Hematopoietic multipotent progenitor cell (in vitro differentiated cells): ENCODE results near the gene TMEM266. TPM values are rescaled to one million over a fixed set of nuclear protein-coding genes. Genes with fewer than 3 reads are reported as not detected.

Experiments used
- DNase-seq, 3 donors: peaks; one replicate each; pipeline ENCODE4 v3.0.0-alpha.2; 2011 to 2015; ENCODE audit warnings: low read depth in 2 of 3, low spot score in 2 of 3
- total RNA-seq: library from RNA; depleted of rRNA; stranded (reverse); fragments of >200 nt; gene quantifications from one replicate; pipeline ENCODE4 v1.2.3, GENCODE V29; 2012

The TMEM266 gene
- total RNA-seq, 1 donor: not detected

DNA sequence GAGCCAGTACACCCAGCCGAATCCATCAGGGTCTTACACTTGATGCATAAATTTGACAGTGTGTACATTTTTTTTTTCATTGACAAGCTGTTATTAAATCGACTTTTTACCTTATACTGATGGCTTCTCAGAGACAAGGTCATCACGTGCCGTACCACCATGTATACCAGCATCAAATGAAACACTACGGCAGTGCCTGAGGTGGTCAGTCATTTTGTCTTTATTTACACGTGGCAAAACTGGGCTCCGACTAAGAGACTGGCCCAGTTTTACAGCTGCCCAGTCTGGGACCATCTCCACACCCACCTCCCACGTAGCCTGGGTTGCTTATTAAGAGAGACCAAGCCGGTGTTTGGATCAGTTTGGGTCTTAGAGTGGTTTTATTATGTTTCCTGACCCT is 57.4 kb downstream of the TMEM266 start:
- DNase-seq: no peak

DNA sequence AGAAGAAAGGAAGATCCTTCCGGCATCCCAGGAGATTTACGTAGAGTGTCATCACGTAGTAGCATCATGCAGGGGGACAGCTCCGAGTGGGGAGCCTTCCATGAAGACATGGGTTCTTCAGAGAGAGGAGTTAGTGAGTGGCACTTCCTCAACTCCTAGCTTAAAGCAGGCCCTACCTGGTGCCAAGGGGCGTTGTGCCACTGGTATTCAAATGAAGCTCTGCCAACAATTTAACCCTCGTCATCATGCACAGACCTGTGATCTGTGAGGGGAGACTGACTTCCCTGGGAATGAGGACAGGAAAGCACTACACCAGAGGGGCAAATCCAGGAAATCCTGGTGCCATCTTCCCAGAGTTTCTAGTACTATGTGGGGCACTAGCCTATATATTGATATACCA is 59.0 kb downstream of the TMEM266 start:
- DNase-seq: no peak

DNA sequence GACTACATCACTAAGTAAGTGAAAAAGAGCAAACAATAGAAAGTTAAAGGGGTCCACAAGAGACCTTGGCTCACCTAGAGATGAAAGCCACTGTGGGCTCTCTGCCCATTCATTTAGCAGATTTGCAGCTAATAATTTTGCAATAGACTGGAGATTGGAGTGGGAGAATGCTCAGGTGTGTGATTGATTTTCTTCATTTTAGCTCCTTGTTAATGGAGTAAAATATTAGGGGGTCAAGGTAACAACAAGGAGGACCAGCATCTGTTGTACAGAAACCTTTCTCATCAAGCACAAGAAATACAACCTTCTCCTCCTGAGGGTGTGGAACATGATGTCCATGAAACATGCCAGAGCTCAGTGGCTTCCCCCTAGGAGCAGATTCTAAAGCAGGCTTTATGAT is 63.2 kb downstream of the TMEM266 start:
- DNase-seq: no peak

DNA sequence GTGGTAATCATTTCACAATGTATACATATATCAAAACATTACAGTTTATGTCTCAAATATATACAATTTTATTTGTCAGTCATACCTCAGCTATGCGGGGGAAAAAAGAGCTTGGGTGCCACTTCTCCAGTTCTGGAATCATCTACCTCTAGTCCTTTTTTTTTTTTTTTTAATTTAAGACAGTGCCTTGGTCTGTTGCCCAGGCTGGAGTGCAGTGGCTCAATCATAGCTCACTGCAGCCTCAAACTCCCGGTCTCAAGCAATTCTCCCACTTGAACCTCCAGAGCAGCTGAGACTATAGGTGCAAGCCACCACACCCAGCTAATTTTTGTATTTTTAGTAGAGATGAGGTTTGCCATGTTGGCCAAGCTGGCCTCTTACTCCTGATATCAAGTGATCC is 67.4 kb downstream of the TMEM266 start:
- no peak for DNase-seq

DNA sequence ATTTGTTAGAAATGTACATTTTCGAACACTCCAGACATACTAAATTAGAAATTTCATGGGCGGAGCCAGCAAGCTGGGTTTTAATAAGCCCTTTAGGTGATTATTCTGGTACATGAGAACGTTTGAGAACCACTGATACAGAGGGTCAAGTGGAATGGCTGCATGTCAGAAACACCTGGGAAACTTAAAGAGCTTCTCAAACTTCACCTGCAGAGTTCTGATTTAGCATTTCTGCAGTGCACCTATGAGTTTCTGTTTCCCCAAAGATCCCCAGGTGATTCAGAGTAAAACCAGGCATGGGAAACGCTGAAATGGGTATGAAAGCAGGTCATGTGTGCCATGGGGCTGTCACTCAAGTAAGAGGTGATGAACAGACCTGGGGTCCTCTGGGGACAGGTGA is 68.1 kb downstream of the TMEM266 start:
- no peak for DNase-seq

DNA sequence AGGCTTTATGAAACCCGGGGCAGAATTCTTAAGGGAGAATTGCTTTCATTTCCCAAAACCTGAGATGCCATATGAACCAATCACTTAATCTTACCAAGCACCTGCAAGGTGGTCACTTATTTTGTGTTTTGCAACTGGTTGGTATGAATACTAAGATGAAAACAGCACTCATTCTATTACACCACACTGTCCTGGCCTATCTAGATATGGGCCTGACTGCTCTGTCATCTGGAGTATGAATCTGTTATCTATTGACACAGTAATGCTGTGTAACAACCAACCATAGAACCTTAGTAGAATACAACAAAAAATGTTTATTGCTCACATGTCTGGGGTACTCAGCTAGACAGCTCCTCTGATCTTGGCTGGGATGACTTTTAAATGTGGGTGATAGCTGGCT is 74.8 kb downstream of the TMEM266 start:
- DNase-seq: no peak

DNA sequence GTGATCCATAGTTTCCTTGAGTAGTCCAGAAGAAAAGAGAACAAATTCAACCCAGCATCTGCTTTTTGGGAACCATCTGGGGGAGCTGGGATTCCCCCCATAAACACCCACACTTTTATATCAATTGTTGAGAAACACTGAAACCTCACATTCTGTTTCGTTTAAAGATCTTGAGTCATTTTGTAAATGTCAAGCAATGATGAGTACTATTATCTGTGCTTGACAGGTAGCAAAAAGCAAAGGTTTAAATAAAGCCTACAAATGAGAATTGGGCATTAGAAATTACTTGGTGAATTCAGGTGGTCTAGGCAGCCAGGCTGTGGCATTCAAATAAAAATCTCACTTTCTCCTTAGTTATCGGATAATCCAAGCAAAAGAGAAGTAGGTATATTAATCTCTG is 75.7 kb downstream of the TMEM266 start:
- no peak for DNase-seq

DNA sequence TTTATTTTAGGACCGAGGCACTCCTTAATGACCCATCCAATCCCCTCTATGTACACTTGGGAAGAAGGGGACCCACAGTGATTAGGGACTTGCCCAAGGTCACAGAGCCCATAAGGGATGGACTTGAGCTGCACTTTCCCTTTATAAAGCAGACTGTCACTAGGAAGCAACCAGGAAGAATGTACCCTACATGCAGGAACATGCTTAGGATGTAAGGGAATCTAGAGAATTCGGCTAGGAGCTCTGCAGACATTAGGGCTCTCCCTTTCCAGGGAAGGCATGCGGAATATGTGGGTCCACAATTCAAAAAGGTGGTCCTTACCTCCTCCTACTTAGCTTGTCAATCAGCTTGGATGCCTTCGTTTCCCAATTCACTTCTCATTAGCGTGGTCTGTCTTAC is 78.7 kb downstream of the TMEM266 start:
- no peak for DNase-seq

DNA sequence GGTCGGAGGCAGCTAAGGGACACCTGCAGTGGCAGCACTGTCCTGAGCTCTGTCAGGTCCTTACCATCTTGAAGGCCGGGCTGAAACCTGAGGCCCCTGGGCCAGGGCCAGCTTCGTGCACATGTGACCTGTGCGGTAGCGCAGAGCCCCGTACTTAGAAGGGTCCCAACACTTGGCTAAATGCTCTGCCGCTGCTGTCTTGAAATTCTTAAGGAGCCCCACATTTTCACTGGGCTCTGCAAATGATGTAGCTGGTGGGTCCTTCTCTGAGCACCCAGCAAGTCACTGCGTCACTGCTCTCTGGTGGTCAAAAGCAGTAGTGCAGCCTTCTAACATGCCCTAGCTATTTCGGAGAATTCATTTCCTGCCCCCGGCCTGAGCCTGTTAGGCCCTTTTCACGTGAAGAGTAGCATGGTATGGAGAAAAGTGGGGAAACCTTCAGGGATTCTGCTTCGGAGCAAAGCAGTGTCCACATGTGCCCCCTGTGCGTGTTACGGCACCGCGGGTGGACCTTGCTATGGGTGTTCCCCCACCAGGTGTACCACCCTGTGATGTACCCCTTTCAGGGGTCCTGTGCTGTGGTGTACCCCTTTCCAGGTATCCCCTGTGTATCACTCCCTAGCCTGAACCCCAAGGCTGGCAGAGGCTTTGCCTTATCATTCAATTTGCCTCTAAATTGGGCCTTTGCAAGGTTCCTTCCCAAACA is 79.7 kb downstream of the TMEM266 start:
- DNase-seq: peak; percentile 29 to 91 (median 72)

DNA sequence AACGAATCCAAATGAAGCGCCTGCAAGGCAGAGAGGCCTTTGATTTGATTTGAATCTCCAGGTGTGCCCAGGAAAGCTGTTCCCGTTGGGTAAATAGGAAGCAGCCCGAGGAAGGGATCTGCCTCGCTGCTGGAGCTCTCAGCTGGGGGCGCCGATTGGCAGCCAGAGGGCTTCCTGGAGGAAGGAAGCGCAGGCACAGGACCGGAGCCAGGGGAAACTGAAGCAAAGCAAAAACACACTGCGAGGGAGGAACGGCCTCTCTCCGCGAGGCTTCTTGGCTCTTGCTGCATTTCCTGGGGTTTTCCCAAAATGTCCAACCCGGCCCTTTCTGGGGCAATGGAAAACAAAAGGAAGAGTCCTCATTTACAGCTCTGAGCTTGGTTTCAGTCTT is 80.3 kb downstream of the TMEM266 start:
- DNase-seq: no peak

DNA sequence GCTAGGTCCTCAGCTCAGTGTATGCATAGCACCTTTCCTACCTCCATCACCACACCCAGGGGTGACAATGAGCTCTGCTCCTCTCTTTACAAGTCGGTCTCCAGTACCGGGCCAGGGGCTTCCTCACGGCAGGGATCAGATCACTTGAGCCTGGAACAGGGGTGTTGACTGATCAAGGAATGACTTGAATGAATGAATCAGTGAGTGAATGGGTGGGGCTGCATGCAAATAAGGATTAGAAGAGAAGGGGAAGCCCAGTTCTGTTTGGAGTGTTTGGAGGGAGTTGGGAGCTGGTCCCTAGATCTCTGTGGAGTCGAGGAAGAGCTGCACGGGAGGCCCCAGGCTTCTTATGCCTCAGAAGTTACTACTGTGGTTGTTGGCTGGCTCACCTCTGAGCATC is 87.0 kb downstream of the TMEM266 start:
- DNase-seq: no peak

DNA sequence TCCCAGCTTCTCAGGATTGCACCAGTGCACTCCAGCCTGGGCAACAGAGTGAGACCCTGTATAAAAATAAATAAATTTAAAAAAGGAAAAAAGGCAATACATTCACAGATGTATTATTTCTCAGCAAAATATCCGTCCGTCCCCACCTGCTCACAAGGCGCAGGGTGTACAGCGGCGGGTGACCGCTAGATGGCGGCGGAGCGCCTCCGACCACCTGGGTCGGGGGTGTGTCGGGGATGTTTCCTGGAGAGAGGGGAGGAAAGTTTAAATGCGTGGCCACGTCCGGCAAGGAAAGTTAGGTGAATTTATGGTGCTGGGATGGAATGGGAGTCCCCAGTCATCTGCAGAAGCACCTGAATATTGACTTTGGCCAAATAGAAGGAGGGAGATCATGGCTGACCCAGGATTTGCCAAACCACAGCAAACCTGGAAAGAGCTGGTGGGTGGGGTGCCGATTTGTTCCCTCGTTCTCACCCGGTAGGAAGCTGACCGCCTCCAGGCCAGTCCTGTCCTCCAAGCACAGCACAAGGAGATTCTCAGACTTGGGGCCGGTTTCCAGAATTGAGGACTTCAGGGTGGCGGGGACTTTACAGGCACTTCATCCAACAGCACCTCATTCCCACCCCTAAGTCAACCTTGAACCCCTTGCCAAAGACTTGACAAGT is 88.3 kb downstream of the TMEM266 start:
- peak in 2 of 3 donors; percentile 43 to 58 for DNase-seq

DNA sequence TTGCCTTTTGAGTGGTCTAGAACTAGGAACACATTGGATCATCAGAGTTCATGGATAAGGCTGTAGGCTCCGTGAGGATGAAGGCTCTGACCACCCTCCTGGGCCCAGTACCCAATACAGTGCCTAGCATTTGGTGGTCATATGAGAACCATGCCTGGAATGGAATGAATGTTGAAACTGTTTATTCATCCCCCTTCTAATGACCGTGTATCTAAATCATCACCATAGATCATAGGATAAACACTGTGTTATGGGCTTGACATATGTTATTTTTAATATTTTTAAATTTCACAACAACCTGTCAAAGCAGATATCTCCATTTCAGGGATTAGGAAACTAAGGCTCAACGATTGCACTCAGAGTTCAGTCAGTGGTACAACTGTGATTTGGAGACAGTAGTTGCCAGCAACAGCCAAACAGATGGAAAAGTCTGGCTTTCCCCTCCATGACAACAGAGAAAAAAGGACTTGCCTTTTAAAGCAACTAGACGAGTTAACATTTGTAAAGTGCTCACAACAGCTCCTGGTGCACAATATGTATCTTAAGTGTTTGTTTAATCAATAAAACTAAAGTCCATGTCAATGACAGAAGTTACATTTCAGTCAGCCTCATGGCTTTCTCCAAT is 89.6 kb downstream of the TMEM266 start:
- DNase-seq: no peak

DNA sequence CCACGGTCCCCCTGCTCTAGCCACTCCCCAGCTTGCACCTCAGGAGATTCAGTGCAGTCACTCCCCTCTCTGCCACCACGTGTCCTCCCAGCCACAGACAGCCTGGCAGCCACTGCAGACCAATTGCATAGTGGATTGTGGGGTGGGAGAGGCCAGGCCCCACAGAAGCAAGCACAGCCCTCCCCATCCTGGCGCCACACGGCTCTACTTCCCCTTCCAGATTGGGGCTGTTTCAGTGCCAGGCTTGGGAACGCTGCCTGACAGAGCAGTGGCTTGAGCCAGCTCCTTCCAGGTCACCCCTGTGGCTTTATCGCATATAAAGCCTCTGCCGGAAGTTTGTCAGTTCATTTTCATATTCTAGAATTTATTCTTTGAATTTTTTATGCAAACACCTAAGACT is 90.7 kb downstream of the TMEM266 start:
- DNase-seq: peak in 2 of 3 donors; percentile 44 to 72

DNA sequence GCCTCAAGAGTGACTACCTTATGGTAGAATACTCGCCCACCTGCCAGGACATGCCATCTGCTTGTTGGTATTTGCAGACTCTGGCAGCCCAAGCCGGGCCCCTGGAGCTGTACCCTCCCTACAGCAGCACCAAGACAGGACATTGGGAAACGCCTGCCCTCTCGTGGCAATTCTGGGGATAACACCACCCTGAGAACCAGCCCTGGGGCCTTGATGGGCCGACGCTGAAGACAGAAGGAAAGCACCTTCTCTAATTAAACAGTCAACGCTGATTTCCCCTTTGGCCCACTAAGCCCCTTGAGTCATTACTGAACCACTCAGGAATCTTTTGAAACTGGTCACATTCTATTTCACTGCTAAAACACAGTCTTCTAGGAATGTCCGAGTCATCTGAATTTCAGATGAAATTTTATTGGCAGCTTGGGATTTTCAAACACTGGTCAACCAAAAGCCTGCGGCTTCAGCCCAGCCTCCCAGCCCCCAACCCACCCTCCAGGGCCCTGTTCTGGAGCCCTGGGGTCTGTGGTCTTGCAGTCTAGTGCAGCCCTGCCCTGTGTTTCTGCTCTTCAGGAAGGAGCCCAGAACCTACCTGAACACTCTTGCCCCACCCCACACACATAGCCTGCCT is 91.3 kb downstream of the TMEM266 start:
- DNase-seq: peak; percentile 37 to 88 (median 83)

DNA sequence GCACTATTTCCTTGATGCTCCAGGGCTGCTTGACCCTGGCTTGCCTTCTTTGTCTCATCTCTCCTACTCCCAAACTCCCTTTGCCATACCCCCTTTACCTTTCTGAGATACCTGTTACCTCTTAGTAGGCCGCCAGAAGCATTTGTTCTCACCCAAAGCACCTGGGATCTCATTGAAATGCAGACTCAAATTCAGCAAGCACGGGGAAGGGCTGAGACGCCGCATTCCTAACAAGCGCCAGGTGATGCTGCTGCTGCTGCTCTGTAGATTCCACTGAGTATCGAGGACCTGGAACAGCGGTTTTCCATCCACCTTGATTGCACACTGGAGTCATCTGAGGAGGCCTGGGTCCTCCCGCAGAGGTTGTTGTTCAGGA is 91.8 kb downstream of the TMEM266 start:
- DNase-seq: no peak

DNA sequence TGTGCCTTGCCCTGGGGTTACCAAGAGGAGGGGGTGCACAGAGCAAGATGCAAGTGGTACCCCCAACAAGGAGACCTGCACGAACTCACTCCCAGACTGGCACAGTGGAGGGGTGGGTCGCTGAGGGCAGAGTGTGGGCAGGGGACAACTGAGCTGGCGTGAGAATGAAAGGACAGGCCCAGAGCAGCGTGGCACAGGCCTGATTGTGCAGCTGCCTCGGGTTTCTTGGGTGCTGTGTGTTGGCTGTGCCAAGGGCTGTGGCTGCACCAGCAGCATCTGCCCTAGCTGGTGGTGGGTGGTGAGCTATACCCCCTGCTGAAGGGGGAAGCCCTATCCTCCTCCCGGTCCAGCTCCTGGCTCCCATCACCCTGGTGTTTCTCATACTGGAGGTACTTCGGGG is 92.4 kb downstream of the TMEM266 start:
- no peak for DNase-seq

DNA sequence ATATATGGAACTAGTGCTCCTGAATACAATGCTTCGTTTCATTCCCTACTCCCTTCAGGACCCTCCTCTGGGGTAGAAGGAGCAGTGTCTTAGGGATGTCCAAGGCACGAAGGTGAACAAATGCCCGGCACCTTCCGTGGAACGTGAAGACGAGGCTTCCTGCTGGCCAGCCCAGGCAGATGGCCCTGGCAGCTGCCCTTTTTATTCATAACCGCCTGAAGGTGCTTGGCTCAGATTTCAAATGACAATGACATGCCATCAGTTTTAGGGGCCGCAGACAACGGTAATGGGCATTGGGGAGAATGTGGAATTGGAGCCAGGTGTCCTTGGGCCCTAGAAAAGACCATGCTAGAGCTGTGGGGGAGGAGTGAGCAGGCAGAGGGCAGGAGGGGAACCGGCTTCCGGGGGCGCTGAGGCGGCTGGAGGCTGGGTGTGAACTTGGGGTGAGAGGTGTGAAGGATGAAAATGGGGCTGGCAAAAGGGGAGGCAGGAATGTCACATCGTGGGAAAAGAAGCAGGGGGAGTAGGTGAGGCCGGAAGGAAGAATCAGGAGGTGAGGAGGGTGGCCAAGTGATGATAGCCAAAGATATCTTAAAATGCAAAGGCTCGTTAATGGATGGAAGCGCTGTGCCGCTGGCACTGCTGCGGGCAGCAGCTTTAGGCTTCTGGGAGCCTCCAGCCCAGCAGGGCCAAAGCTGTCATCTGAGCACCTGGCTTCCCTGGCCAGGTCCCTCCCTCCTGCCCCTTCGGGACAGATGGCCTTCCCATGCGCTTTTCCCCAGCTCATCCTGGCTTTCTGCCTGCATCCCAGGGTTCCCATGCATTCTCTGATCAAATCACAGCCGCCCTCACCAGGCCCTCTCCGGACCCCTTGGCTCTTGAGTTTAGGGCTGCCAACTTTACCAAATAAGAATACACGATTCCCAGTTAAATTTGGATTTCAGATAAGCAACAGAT is 93.7 kb downstream of the TMEM266 start:
- no peak for DNase-seq

DNA sequence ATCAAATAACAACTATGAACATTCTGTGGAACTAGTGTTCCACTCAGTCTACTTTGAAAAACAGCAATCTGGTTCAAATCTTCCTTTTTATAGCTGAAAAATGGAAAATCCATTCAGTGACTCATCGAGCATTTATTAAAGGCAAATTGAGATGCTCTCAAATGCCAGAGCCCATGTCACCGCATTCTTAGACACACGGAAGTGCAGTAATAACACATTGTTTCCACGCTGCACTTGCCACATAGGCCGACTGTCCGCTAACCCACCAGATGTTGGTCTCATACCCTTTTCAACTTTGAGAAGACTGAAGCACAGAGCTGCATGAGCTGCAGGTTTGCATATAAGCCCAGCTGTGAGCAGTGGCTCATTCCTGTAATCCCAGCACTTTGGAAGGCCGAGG is 95.9 kb downstream of the TMEM266 start:
- no peak for DNase-seq

DNA sequence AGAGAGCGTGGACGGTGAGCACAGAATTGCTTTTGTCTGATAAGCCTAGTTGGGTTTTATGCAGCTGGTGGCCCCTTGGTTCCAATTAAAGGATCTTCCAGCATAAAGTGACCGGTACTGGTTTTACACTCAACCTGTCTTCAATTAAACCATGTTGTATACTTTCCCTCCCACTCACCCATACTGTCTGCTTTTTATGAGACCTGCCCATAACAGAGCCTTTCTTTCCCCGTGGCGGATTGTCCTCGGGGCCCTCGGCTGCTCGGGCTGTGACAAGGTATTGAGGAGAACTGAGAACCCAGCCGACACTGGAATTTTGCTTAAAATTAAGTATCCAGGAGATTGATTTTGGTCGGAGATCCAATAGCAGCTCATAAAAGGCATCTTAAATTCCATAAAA is 98.4 kb downstream of the TMEM266 start:
- no peak for DNase-seq

DNA sequence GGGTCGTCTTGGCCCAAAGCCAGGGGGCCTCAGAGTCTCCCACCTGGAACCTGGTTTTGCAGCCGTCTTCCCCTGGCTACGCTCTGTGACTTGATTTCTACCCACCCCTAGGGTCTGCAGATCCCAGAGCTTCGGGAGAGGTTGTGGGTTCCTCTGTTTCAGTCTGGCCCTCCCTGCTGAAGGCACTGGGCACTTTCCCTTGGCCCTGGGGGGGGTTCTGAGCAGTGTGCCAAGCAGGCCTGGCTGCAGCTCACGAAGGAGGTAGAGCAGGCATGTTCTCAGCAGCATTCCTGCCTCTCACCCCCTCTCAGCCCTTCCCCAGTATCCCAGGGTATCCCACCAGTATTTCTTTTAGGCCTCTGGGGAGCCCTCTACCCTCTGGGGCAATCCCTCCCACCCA is 99.0 kb downstream of the TMEM266 start:
- no peak for DNase-seq
